CD4-positive, alpha-beta T cell treated with Interleukin-15 for 4 hours (primary cell): ENCODE results near the gene LINC01488.
A peak's percentile ranks its signal among the peaks of the same experiment; 100 is the strongest.

Experiments used
- DNase-seq: peaks from one replicate; pipeline ENCODE4 v3.0.0-alpha.2; 2020; ENCODE audit warnings: low spot score

The LINC01488 gene

GRCh38 chr11:69481393-69481844, at the start of gene LINC01488:
LINC01488 (plus strand) TSS chr11:69481663.
- DNase-seq = no peak

DNA sequence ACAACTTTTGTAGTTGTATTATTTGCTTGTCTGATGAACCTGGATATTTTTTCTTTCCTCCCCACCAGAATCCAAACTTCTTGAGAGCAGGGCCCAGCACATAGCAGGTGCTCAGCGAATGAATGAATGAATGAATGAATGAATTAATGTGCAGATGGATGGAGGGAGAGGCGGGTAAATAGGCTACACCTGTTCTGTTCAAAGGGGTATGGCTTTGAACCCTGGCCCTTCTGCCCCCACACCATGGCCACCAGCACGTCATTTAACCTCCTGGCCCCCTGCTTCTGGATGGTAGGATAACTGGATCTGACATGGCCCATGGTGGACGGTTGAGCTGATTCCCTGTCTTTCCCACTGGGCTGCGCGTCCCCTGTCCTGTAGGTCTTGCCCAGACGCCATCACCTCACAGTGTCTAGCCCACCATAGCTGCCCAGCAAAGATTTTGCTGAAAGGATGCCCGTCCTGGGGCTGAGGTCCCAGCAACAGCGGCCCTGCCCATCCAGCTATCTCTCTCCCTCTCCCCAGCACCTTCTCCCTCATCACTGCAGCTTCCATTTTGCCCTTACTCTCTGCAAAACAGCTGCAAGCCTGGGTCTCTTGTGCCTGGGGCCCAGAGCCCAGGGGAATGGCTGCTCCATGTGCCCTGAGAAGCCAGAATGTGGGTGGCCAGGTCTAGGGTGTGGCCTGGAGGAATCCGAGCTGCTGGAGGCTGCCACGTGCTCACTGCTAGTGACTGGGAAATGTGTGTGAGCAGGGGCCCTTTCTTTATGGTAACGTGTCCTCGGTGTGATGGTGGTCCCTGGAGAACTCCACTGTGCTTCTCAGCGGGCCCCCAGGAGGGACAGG, 49.3 kb upstream of the LINC01488 start:
- DNase-seq = no peak

DNA sequence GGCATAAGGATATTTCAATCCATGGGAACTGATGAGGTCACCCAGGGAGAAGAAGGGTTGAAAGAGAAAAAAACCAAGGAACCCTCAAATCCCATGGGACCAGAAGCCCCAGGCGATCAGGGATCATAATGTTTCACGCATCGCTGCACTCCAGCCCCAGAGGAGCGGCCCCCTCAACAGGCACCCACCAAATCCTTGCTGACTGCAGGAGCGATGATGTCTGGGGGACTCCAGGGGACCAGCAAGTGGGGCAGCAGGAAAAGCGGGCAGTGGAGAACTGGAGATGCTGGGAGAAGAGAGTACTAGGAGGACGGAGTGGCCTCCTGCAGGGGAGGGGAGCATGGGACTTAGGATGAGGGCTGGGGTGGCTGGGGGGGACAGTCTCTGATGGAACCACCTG, 47.7 kb upstream of the LINC01488 start:
- no peak for DNase-seq

DNA sequence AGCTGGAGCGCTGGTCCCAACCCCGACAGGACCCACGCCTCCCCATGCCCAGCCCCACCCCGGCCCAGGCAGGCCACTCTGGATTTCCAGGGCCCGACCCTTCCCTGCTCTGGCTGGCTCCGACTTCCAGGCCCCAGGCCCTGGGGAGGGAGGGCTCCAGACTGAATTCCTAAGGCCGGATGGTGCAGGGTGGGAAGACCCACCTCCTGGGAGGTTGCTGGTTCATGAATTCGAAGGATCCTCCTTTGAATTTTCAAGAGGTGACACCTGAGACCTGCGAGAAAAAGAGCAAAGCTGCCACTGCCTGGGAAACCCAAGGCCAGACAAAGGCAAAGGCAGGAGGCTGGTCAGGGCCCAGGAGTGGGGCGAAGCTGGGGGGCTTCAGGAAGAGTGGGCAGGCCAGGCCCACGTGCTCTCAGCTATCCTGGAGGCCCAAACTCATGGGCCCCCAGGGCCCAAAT, 47.0 kb upstream of the LINC01488 start:
- no peak for DNase-seq

GRCh38 chr11:69435161-69435986, 46.1 kb upstream of the LINC01488 start:
- no peak for DNase-seq

DNA sequence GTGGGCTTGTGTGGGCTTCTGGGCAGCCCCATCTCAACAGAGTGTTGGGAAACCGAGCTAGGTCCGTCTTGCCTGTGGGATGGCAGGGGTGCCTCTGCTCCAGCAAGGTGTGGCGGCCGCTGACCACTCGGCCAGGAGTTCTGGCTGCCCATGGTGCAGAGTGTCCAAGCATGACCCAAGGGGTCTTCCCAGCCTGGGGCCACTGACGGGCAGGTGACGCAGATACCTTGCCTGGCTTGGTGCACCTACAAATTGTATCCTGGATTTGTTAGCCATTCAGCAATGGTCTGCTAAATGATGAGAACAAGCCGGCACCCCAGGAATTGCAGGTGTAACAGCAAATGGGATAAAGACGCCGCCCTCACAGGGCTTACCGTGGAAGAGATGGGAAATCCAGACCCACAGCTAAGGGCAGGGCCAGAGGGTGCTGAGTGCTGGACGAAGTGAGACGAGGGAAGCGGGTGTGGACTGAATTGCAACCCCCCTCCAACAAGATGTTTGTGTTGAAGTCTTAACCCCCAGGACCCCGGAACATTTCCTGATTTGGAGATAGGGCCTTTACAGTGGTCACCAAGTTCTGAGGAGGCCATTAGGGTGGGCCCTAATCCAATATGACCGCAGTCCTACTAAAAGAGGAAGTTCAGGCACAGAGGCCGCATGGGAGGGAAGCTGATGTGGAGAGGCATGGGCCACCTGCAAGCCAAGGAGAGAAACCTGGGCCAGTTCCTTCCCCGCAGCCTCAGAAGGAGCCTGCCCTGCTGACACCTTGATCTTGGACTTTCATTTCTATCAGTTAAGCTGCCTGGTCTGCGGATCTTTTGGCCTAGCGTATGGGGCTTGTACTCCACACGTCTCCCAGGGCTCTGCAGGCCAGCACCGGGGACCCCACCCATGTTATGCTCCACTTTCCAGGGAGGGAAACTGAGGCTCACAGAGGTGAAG, 45.2 kb upstream of the LINC01488 start:
- no peak for DNase-seq

GRCh38 chr11:69437001-69437875, 44.2 kb upstream of the LINC01488 start:
- DNase-seq = no peak

DNA sequence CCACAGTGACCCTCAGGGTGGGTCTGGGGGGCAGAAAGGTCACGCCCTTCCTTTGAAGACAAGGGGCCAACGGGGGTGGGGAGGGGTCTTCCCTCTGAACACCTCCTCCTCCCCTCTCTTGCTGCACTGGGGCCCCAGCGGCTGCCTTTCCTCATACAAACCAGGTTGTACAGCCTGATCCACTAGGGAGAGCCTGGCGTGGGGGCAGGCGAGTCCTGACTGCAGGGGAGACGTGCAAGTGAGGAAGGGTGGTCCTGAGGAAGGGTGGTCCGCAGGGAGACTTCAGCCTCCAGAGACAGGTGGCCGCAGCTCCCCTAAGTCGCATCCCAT, 43.6 kb upstream of the LINC01488 start:
- no peak for DNase-seq

DNA sequence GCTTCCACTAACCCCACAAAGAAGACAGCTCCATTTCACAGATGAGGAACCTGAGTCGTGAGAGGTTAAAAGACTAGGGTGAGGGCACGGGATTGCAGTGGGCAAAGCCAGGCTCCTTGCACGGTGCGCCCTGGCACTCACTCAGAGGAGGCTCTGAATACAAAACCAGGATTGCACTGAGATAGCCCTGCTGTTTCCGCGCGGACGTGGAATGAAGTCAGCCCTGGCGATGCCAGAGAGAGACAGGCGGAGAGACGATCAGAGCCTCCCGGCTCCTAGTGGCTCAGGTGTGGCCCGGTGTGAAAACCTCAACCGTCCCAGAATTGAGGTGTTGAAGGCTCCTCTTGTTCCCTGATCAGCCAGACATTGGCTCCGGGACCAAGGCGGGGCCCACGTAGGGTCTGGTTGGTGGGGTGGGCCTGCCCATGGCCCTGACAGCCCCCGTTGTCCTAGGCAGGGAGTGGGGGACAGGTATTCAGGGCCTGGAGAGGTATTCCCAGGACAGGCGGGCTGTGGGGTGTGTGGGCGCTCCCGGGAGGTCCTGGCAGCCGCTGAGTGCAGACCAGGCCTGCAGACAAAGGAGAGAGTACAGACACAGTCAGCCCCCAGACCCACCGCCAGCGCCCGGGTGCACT, 43.1 kb upstream of the LINC01488 start:
- no peak for DNase-seq

DNA sequence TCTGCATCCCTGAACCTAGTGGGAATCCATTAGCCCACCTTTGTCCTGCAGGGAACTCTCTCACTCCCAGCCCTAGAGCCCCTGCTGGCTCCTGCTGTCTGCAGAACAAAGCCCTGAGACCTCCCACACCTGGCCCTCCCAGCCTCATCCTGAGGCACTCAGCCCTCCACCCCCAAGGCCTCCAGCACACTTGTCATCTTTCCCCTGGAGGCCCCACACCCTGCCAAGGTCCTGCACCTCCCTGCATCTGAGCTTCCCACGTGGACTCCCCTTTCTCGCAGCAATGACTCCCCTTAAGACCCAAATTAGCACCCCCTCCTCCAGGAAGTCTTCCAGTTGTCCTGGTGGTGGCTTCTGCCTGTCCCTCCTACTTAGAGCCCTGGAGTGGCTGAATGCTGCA, 42.3 kb upstream of the LINC01488 start:
- no peak for DNase-seq

DNA sequence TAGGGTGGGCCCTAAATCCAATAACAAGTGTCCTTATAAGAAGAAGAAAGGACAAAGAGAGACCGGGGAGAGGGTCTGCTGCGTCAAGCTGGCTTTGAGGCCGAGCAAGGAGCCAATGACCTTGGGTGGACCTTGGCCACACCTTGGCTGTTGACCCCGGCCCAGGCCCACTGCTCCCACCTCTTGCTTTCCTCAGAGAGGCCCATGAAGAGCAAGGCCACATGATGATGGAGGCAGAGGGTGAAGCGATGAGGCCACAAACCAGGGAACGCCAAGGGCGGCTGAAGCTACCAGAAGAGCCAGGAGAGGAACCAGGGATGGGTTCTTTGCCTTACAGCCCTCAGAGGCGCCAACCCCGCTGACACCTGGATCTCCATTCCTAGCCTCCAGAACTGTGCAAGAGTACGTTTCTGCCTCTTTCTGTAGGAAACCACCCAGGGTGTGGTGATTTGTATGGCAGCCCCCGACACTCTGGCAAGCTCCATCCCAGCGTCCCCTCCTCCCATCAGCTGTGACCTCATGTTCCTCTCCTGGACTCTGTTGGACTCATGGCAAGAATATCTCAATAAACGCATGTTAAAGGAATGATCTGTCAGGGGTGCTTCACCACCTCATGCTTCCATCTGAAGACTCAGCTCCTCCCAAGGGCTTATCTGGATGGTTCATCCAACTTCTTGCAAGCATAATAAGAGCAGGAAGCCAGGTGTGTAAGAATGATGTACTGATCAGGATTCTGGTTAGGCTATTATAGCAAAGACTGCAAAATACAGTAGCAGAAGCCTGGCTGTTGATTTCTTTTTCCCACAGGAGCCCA, 41.6 kb upstream of the LINC01488 start:
- no peak for DNase-seq

- no peak for DNase-seq
These were observed 40.6 kb upstream of the LINC01488 start for GRCh38 chr11:69440876-69441275.

- DNase-seq = no peak
These were observed 39.3 kb upstream of the LINC01488 start for GRCh38 chr11:69442012-69442806.

GRCh38 chr11:69442807-69443137, 38.7 kb upstream of the LINC01488 start:
- DNase-seq = no peak

GRCh38 chr11:69443138-69443967, 38.1 kb upstream of the LINC01488 start:
- DNase-seq = peak; percentile 61

DNA sequence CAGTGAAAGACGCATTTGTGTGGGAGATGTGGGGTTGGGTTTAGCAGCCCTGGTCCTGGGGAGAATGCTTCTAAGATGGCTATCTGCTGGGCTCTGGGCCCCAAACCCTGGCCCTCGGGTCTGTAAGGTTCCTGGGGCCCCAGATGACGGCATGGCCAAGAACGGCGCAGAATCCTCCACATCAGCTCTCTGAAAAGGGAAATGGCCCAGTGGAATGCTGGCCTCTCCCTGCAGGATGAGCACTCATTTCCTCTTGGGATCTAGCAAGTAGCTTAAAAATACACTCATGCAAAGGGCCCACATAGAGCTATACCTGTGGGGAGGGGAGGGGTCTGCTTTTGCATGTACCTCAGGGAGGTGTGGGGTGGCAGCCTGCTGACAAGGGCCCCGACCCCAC, 37.5 kb upstream of the LINC01488 start:
- no peak for DNase-seq

- no peak for DNase-seq
These were observed 36.9 kb upstream of the LINC01488 start for GRCh38 chr11:69444381-69445130.
